ENCODE results near the gene ALDH1L1.

- TF ChIP-seq YY1 (tag by site-specific recombination; IDR thresholded peaks at IDR 0.05) (no peak), KLF9 (tag by site-specific recombination; IDR thresholded peaks at IDR 0.05; ENCODE audit: low read depth) (no peak), CTCF (tag by site-specific recombination; IDR thresholded peaks at IDR 0.05) (no peak)
Measured at GRCh38 chr3:126058666-126059065, 121.7 kb downstream of the ALDH1L1 start.
